HG02759 (cell line): Measurements from ENCODE around the gene LUZP1.

ENCODE experiments used
- ATAC-seq: cut with Tn5 transposase; IDR thresholded peaks from one replicate; pipeline ENCODE4 v1.9.1; 2021; ENCODE audit warnings: mild to moderate bottlenecking, moderate library complexity; ENCODE audit not compliant: unreplicated experiment

The LUZP1 gene

DNA sequence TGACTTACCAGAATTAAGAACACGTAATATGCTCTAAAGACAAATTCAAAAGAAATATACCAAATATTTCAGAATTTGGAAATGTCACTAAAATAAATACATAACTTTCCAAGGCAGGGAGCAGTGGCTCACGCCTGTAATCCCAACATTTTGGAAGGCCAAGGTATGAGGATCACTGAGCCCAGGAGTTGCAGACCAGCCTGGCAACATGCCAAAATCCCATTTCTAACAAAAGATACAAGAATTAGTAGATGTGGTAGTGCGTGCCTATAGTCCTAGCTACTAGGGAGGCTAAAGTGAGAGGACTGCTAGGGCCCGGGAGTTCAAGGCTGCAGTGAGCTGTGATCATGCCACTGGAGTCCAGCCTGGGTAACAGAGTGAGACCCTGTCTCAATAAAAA is 11.7 kb downstream of the LUZP1 start:
- ATAC-seq = no peak

DNA sequence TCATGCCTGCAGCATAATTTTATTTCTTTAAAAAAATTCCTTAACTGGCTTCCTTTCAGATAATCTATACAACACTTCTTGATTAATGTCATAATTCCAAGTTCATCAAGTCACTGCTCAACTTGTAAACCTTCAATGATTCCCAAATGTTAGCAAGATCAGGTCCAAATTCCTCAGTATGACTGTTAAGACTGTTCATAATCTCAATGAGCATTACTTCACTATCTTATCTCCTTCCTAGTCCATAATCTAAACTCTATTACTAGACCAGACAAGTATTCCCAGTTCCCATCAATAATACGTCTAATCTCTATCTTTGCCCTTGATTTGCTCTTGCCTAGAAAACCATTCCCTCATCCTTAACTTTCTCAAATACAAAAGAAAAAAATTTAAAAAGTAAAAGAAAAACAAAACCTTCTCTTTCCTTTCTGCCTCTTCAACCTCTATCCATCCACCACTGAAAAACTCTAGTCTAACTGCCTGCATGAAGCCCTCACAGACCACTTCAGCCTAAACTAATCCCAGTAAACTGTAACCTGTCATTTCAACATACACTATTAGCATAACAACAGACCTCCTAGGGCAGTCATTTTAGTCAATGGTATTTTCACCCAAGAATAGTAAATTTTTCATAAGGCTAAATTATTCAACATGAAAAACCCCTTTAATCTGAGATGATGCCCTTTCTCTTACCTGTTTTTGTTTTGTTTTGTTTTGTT is 15.5 kb downstream of the LUZP1 start:
- no peak for ATAC-seq

DNA sequence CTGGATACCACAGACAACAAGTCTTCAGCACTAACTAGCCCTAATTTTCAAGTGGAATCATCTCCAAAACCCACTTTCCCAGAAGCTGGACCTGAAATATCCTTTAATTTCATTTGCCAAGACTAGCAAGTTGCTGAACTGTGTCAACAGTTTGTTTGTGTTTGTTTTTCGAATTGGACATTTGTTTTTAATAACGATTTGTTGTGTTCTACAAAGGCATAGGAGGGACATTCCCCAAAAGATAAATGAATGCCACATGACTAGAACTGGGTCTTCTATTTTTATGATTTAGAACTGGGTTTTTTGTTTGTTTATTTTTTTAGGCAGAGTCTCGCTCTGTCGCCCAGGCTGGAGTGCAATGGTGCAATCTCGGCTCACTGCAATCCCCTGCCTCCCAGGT is 17.9 kb downstream of the LUZP1 start:
- ATAC-seq = no peak

DNA sequence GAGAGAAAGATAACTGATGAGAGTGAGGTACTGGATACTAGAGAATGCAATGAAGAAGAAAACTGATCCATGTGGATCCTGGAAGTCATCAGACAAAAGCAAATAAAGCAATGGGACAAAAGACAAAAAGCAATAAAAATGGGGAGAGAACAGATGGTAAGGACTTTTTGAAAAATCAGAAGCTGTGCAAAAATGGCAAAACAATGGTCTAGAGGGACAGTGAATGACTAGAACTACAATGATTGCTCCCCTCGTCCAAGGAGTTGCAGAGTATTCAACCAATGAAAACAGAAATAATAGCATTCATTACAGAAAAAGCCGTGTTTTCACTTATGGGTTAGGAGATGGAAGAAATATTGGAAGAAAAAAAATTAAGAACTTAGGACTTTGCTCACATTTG is 18.5 kb downstream of the LUZP1 start:
- no peak for ATAC-seq

DNA sequence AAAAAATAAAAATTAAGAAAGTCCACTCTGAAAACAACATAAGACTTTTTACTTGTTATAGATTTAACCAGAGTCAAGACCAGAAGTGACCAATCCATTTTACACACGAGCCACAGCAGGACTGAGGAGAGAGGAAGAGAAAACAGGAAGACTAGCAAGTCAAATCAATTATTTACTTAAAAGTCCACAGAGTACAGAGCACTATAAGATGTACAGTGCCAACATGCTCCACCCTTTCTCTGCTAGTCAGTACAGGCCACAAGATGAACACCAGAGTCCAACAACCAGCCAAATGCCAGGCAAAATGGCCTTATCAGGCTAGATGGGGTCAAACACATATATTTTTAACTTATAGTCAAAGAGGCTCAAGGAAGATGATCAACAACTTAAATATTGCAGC is 19.5 kb downstream of the LUZP1 start:
- ATAC-seq = no peak

DNA sequence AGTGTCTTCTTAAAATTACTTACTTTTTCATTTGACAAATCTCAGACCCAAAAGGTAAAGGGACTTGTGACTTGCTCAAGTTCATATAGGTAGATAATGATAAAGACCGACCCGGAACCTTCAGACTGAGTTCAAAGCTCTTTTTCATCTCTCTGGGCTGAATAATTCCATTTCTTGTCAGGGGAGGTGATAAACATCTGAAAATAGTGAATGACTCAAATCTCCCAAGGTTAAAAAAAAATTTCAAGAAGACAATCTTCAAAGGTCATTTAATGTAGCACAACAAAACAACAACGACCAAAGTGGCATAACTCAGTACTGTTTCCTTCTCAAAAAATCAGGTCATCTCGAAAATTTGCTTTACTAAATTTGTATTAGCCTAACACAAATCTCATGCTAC is 20.6 kb downstream of the LUZP1 start:
- no peak for ATAC-seq

- no peak for ATAC-seq
These were observed 27.6 kb downstream of the LUZP1 start for GRCh38 chr1:23140940-23141596.

DNA sequence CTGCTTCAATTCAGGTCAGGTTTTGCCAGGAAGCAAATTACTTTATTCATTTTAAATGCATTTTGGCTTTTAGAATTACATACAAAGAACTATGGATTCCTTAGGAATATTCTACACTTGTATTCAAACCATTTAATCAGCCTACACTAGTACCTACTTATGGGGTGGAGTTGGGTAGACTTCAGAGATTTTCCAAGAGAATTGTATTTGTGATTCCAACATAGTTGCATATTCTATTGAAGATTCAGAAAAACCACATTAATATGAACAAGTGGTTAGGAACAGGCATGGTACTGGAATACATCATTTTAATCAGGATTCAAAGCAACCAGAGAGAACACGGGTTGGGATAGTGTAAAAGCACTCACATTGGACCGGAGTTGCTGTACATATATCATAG is 33.4 kb downstream of the LUZP1 start:
- ATAC-seq = no peak

DNA sequence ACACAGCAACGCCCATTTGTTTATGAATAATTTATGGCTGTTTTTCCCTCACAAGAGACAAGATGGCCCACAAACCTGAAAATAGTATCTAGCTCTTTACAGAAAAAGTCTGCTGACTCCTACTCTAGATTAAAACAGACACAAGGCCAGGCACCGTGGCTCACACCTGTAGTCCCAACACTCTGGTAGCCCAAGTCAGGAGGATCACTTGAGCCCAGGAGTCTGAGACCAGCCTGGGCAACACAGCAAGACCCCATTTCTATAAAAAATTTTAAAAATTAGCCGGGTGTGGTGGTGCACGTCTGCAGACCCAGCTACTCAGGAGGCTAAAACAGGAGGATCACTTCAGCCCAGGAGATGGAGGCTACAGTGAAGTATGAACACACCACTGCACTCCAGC is 34.6 kb downstream of the LUZP1 start:
- no peak for ATAC-seq

GRCh38 chr1:23133587-23133986 is 35.1 kb downstream of the LUZP1 start:
- ATAC-seq = no peak

DNA sequence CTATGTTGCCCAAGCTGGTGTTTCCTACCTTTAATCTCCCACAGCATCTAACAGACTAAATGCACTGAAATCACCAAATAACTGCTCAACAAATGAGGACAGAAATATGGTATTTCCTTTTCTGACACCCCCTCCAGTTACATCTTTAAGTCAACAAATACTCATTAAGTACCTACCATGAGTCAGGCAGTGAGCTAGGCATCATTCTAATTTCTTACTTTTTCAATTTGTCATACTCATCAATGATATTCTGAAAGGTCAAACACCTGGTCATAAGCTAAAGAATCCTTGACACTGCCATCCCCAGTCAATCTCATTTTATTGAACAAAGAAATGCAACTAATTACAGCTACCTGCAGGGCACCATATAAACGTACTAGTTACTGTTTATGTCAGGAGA is 36.6 kb downstream of the LUZP1 start:
- ATAC-seq = no peak

GRCh38 chr1:23129846-23130245 is 38.8 kb downstream of the LUZP1 start:
- no peak for ATAC-seq

GRCh38 chr1:23126801-23127200 is 41.9 kb downstream of the LUZP1 start:
- ATAC-seq = no peak

DNA sequence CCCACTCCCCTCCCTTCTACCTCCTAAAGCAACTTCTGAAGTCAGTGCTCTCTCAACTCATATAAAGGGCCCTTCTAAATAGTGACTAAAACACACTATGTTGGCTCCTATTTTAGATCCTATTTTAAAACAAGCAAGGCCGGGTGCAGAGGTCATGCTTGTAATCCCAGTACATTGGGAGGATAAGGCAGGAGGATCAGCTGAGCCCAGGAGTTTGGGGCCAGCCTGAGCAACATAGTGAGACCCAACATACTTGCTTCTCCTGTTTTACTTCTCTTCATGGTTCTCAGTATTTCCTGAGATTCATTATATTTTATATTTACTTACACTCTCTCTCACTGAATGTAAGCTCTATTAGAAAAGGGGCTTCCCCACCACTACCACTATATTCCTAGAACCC is 42.5 kb downstream of the LUZP1 start:
- ATAC-seq = no peak

DNA sequence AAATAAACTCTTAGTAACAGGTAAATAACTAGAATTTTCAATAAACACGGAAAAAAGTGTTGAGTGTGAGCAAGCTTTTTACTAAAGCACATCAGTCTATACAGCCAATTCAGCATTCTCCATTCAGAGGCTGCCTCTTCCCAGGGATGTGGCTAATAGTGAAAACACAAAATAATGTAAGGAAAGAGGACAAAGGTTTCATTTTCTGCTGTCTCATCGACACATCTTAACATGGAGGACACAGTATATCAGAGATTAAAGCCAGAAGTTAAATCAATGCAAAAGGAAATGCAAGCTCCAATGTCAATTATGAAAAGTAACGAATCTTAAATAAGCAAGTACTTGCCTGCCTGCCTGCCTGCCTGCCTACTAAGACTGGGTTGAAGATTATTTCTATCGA is 43.2 kb downstream of the LUZP1 start:
- ATAC-seq = no peak

DNA sequence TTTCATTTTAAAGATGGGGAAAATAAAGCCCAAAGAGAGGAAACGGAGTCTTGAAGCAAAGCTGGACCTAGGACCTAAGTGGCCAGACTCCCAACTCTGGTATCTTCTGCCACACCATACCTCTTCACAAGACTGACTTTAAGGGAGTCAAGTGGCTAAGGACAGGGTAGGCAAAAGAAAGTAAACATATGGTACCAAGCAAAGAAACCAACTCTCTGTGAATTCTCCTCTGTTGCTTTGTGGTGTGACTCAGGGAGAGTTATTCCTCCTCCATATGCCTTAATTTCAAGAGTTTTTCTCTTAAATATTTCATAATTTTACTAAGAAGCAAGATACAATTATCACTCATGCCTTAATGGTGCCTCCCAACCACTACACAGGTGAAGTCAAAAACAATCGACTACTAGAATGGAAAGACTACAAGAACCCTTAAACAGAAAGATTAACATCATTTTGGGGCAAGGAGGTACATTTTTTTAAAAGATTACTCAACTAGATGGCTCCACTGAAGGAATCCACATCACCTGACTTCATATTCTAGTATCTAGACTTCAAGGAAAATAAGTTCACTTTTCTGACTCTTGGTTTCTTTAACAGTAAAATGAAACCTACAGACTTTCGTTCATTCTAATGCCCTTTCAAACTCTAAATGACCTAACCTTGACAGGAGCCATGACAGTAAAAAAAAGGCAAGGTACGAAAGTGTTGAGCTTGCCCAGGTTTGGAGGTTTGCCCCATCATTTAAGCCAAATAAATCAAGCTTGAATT is 44.2 kb downstream of the LUZP1 start:
- ATAC-seq = no peak

DNA sequence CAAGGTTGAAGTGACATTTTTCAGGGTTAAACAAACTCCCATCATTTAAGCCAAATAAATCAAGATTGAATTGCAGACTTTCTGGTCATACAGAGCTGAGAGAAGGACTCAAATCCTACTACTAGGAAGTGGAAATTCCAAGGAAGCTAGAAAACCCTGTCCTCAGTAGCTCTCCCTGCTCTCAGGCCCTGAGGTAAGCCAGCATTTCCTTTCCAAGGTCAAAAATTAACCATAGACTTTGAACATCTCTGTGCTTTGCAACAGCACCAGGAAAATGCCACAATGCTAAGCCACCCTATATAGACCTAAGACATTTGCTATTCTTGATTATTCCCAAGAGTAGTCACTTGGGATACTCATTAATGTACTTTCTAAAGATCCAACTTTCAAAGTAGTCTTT is 45.1 kb downstream of the LUZP1 start:
- no peak for ATAC-seq

GRCh38 chr1:23122796-23123195 is 45.9 kb downstream of the LUZP1 start:
- no peak for ATAC-seq

DNA sequence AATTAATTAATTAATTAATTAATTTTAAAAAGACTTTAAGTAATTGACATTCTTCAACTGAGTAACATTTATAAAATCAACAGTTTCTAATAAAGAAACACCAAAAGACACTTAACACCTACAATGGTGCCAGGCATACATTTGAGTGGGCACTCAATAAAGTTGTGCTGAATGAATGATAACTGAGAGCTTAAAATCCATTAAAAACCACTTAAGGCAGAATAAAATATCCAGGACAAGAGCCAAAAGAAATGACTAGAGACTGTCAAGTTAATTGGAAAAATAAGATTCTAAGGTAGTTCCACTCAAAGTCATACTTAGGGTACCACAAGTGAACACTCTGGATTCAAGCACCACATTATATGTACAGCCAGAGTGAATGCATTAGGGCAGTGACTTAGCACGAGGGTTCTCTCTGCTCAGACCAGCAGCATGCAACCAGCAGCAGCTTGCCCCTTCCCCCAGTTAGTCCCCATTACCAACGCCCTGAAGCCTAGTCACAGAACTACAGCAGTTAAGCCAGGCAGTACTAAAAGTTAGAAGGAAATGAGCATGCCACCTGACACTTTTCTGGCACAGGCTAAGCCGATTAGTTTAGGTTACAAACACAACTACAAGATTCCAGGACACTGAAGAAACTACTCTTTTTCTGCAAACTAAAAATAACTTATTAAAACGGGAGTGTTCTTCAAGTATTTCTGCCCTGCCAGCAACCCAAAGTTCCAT is 46.5 kb downstream of the LUZP1 start:
- ATAC-seq = no peak

DNA sequence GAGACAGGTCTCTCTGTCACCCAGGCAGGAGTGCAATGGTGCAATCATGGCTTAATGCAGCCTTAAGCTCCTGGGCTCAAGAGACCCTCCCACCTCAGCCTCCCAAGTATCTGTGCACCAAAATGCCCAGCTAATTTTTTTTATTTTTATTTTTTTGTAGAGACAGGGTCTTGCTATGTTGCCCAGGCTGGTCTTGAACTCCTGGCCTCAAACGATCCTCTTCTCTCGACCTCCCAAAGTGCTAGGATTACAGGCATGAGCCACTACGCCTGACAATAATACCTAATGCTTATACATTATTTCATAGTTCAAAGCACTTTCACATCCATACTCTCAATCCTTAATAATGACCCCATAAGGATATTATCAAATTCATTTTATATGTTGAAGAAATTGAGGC is 48.3 kb downstream of the LUZP1 start:
- ATAC-seq = no peak

DNA sequence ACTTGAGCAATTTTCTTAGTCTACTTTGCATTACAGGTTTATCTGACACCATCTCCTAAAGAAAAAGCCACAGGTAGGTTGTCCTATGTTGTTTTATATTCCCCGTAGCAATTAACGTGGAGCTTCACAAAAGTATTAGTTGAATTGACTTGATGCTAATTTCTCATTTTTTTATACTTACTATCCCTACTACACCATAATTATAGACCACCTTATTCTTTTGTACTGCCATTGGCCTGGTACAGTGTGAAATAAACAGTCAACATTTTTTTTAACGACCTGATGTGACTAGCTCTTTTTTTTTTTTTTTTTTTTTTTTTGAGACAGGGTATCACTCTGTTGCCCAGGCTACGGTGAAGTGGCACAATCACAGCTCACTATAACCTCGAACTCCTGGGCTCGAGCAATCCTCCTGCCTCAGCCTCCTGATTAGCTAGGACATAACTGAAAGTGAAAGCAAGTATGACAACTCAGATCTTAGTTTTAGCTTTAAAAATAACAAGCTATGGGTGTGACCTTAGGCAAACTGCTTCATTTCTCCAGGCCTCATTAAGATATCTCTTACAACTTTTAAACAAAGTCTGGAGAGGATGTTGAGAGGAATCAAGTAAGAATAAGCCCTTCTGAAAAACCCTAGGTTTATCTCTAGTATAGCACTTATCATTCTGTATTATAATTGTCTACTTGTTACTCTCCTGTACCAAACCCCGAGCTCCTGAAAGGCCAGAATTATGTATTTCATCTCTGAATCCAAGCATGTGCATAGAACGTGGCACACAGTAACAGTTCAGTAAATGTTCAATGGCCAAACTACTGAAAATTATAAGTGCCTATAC is 49.5 kb downstream of the LUZP1 start:
- no peak for ATAC-seq
